Keratinocyte (primary cell): ENCODE data around the gene PCIF1. TPM values are rescaled to one million over a fixed set of nuclear protein-coding genes. Genes with fewer than 3 reads are reported as not detected.

ENCODE experiments used
- DNase-seq: peaks from one replicate; pipeline ENCODE4 v3.0.0-alpha.2; 2011; ENCODE audit warnings: low read depth, missing footprints, low spot score
- FAIRE-seq: peaks from 2 replicates; lab custom pipeline; 2011; peaks lifted over from hg19 to GRCh38; lab: Jason Lieb, UNC
- H2AFZ ChIP-seq: 2 replicates; pipeline ENCODE4 v1.6.0; 2012; ENCODE audit warnings: low read length, control low read depth, inconsistent platforms; ENCODE audit not compliant: control insufficient read depth
- H3K27ac ChIP-seq: 2 replicates; pipeline ENCODE4 v1.5.1; 2011; ENCODE audit warnings: low read length; ENCODE audit not compliant: control insufficient read depth, insufficient read depth
- H3K27me3 ChIP-seq: 3 replicates; pipeline ENCODE4 v1.6.0; 2011; ENCODE audit warnings: low read length; ENCODE audit not compliant: control insufficient read depth, insufficient read depth; ENCODE audit errors: extremely low read depth
- H3K36me3 ChIP-seq, 2 experiments: 2 replicates in 1 of 2; 3 replicates in 1 of 2; pipeline ENCODE4 v1.5.1; 2011; ENCODE audit warnings: low read length in 2 of 2, mild to moderate bottlenecking in 1 of 2; ENCODE audit not compliant: control insufficient read depth in 2 of 2, insufficient read depth in 2 of 2; ENCODE audit errors: extremely low read depth in 1 of 2
- H3K4me1 ChIP-seq: 3 replicates; pipeline ENCODE4 v1.5.1; 2011; ENCODE audit warnings: low read length; ENCODE audit not compliant: control insufficient read depth, insufficient read depth; ENCODE audit errors: extremely low read depth
- H3K4me2 ChIP-seq: 3 replicates; pipeline ENCODE4 v1.6.0; 2011; ENCODE audit warnings: low read depth, low read length; ENCODE audit not compliant: control insufficient read depth, insufficient read depth; ENCODE audit errors: extremely low read depth
- H3K4me3 ChIP-seq, 3 experiments: fragments of 200-600 bp in 1 of 3; sonication (generic) in 1 of 3; 2 replicates in 2 of 3; 3 replicates in 1 of 3; pipeline ENCODE4 v1.5.1; 2011 to 2016; ENCODE audit warnings: low read length in 3 of 3, mild to moderate bottlenecking in 3 of 3, control low read depth in 2 of 3, inconsistent platforms in 1 of 3, low read depth in 1 of 3, mixed read lengths in 1 of 3, mixed run types in 1 of 3, moderate library complexity in 1 of 3; ENCODE audit not compliant: control insufficient read depth in 2 of 3, insufficient read depth in 2 of 3; ENCODE audit errors: extremely low read depth in 1 of 3
- H3K79me2 ChIP-seq: 2 replicates; pipeline ENCODE4 v1.6.0; 2012; ENCODE audit warnings: low read length; ENCODE audit not compliant: control insufficient read depth, insufficient read depth
- H3K9ac ChIP-seq: 3 replicates; pipeline ENCODE4 v1.6.0; 2011; ENCODE audit warnings: low read length; ENCODE audit not compliant: control insufficient read depth, insufficient read depth; ENCODE audit errors: extremely low read depth
- H3K9me1 ChIP-seq: 3 replicates; pipeline ENCODE4 v1.6.0; 2011; ENCODE audit warnings: low read length; ENCODE audit not compliant: control insufficient read depth, insufficient read depth; ENCODE audit errors: extremely low read depth
- H3K9me3 ChIP-seq: 2 replicates; pipeline ENCODE4 v1.5.1; 2012; ENCODE audit warnings: low read depth, low read length; ENCODE audit not compliant: control insufficient read depth
- H4K20me1 ChIP-seq: 3 replicates; pipeline ENCODE4 v1.6.0; 2011; ENCODE audit warnings: low read length; ENCODE audit not compliant: control insufficient read depth, insufficient read depth; ENCODE audit errors: extremely low read depth
- EZH2 ChIP-seq: IDR thresholded peaks from one replicate; pipeline ENCODE4 v1.6.1; 2012; ENCODE audit warnings: inconsistent platforms, mild to moderate bottlenecking, low read length, moderate library complexity
- dilution Hi-C: fragments of 300-500 bp; cut with MboI; formaldehyde crosslinking; loops from one replicate; pipeline ENCODE4 v1.7.0; 2020; ENCODE audit warnings: low sequenced_read_pairs; ENCODE audit not compliant: extremely low pct_ligation_motif_present
- polyA plus RNA-seq, 5 experiments: library from polyadenylated mRNA; depleted of rRNA in 3 of 5; stranded (reverse) in 3 of 5; stranded (forward) in 1 of 5; unstranded in 1 of 5; fragments of >200 nt; gene quantifications; 1 replicate in 1 of 5; 2 replicates in 3 of 5; 3 replicates in 1 of 5; pipeline versions ENCODE4 v1.2.1 to v1.2.3, GENCODE V29; 2011 to 2012; ENCODE audit warnings: missing spikeins in 2 of 5, low read depth in 1 of 5, low replicate concordance in 1 of 5
- TF ChIP-seq, protein P1 (sequence below), 3 experiments: IDR thresholded peaks in 1 of 3; conservative IDR thresholded peaks in 1 of 3; optimal IDR thresholded peaks in 1 of 3; 2 replicates in 2 of 3; 3 replicates in 1 of 3; pipeline versions ENCODE3 to v1.5.1; 2011; ENCODE audit warnings: low read length in 3 of 3, mild to moderate bottlenecking in 3 of 3, moderate library complexity in 2 of 3, control low read depth in 1 of 3, inconsistent platforms in 1 of 3; ENCODE audit not compliant: insufficient read depth in 2 of 3; ENCODE audit errors: extremely low read depth in 1 of 3

Gene PCIF1
- polyA plus RNA-seq, 1 donor (not counting 4 experiments of a cell fraction or from before 2014, with no cell fraction given): 7.0 TPM

- FAIRE-seq (no peak), DNase-seq (no peak)
- Histone ChIP-seq H4K20me1 (no peaks in the 10 kb centered on the region), H3K9ac (no peak overlapping the region), H3K4me2 (no peak overlapping the region), H3K9me3 (no peaks in the 10 kb centered on the region), H3K27ac (no peak overlapping the region), H3K4me3 (no peak overlapping the region), H2AFZ (no peak overlapping the region), H3K27me3 (no peaks in the 10 kb centered on the region), H3K36me3 (no peaks in the 10 kb centered on the region), H3K4me1 (no peaks in the 10 kb centered on the region), H3K79me2 (no peaks in the 10 kb centered on the region), H3K9me1 (no peaks in the 10 kb centered on the region)
- dilution Hi-C loops: no loop called here
- TF ChIP-seq, protein P1, sequence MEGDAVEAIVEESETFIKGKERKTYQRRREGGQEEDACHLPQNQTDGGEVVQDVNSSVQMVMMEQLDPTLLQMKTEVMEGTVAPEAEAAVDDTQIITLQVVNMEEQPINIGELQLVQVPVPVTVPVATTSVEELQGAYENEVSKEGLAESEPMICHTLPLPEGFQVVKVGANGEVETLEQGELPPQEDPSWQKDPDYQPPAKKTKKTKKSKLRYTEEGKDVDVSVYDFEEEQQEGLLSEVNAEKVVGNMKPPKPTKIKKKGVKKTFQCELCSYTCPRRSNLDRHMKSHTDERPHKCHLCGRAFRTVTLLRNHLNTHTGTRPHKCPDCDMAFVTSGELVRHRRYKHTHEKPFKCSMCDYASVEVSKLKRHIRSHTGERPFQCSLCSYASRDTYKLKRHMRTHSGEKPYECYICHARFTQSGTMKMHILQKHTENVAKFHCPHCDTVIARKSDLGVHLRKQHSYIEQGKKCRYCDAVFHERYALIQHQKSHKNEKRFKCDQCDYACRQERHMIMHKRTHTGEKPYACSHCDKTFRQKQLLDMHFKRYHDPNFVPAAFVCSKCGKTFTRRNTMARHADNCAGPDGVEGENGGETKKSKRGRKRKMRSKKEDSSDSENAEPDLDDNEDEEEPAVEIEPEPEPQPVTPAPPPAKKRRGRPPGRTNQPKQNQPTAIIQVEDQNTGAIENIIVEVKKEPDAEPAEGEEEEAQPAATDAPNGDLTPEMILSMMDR (optimal IDR thresholded peaks at IDR 0.05 in 1 of 3, IDR thresholded peaks at IDR 0.05 in 1 of 3, conservative IDR thresholded peaks at IDR 0.05 in 1 of 3; ENCODE audit: extremely low read depth in 1 of 3, insufficient read depth in 2 of 3, low read length in 3 of 3): no peak
- no peak for TF ChIP-seq EZH2
Measured at GRCh38 chr20:45918182-45918737, 16.2 kb upstream of the PCIF1 start.

DNA sequence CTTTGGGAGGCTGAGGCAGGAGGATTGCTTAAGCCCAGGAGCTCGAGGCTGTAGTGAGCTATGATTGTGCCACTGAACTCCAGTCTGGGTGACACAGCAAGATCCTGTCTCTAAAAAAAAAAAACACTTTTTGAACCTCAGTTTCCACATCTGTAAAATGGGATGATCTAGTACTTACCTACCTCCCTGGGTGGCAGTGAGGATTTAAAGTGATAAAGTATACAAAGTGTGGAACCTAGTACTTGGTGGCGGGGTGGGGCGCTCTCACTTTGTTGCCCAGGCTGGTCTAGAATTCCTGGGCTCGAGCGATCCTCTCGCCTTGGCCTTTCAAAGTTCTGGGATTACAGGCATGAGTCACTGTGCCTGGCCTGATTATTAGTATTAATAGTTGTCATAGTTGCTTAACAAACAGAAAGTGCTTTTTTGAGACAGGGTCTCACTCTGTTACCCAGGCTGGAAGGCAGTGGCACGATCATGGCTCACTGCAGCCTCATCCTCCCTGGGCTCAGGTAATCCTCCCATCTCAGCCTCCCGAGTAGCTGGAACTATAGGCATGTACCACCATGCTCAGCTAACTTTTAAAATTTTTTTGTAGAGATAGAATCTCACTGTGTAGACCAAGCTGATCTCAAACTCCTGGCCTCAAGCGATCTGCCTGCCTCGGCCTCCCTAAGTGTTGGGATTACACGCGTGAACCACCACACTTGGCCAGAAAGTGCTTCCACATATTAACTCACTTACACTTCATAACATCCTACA lies 15.5 kb upstream of the PCIF1 start:
- Histone ChIP-seq H3K4me3 (no peak overlapping the region), H4K20me1 (no peaks in the 10 kb centered on the region), H3K9me3 (no peaks in the 10 kb centered on the region), H3K9ac (no peak overlapping the region), H3K4me2 (no peak overlapping the region), H3K27ac (no peak overlapping the region), H3K27me3 (no peaks in the 10 kb centered on the region), H2AFZ (no peak overlapping the region), H3K4me1 (no peaks in the 10 kb centered on the region), H3K9me1 (no peaks in the 10 kb centered on the region), H3K79me2 (no peaks in the 10 kb centered on the region), H3K36me3 (no peaks in the 10 kb centered on the region)
- FAIRE-seq: no peak
- no peak for DNase-seq
- TF ChIP-seq, protein P1 (optimal IDR thresholded peaks at IDR 0.05 in 1 of 3, IDR thresholded peaks at IDR 0.05 in 1 of 3, conservative IDR thresholded peaks at IDR 0.05 in 1 of 3; ENCODE audit: extremely low read depth in 1 of 3, insufficient read depth in 2 of 3, low read length in 3 of 3): no peak
- TF ChIP-seq EZH2: no peak
- dilution Hi-C loops: no loop called here
